HG03039 (cell line): ENCODE results near the gene HIVEP2.

Source experiments
- ATAC-seq: cut with Tn5 transposase; IDR thresholded peaks from one replicate; pipeline ENCODE4 v1.9.1; 2021; ENCODE audit warnings: mild to moderate bottlenecking, moderate library complexity; ENCODE audit not compliant: unreplicated experiment

Gene HIVEP2

GRCh38 chr6:142751452-142751851 is 193.5 kb downstream of the HIVEP2 start:
- ATAC-seq = no peak

- no peak for ATAC-seq
Observed at GRCh38 chr6:142750998-142751397, 194.0 kb downstream of the HIVEP2 start.

- no peak for ATAC-seq
Observed at GRCh38 chr6:142749556-142749955, 195.4 kb downstream of the HIVEP2 start.

DNA sequence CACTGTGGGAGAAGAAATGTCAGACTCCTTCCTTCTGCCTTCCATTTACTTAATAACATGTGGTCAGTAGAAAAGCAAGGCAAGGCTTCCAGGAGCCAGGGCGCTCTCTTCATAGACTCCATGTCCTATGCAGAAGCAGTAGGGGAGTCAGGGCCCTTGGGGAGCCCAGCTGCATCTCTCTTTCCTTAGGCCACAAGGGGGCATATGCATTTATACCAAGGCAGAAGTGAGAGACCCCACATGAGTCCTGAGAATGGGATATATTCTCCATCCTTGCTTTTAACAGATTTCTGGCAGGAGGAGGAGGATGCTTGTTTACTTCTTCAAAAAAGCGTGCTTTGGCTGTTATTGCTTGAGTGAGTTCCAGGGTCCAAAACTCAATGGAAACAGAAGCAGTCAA is 198.5 kb downstream of the HIVEP2 start:
- no peak for ATAC-seq

- ATAC-seq = no peak
Observed at GRCh38 chr6:142744836-142745235, 200.1 kb downstream of the HIVEP2 start.

GRCh38 chr6:142740449-142740848 is 204.5 kb downstream of the HIVEP2 start:
- ATAC-seq = no peak

DNA sequence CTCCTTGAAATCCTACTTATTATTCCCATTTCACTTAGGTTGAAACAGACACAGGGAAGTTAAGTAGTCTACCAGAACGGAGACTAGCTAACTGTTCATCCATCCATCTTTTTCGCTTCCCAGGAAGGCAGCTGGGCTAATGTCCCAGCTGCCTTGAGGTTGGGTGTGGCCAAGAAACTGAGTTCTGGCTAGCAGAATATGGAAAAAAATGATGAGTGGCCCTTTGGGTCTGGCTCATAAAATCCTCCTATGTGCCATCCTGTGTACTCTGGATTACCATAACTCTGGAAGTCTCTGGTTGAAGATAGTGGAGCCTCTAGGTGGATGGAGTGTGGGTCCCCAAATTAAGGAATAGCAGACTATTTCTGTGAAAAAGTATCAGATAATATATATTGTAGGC is 206.2 kb downstream of the HIVEP2 start:
- no peak for ATAC-seq

GRCh38 chr6:142738035-142738396 is 207.0 kb downstream of the HIVEP2 start:
- no peak for ATAC-seq

DNA sequence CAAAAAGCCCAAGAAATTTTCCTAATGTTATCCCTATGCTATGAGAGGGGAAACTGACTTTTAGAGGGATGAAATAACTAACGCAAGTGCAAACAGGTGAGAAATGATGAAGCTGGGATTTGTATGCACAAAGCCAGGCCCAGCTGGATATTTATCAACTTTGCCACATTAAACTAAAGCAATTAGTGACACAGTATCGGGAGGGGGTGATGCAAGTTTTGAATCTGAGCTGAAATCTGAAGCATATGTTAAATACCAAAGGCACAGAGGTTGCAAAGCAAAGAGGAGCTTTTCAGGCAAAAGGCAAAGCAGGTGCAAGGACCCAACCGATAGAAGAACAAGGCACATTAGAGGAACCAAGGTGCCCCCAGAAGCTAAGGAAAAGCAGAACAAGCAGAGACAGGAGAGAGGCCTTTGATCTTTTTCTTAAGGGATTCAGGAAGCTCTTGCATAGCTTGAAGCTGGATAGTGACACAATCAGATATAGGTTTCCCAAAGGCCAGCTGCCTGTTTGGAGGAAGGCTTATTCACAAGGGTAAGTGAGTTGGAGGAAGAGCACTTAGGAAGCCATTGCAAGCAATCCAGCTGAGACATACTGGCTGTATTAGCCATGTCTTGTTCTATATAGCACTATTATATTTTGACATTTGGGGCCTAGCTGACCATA is 207.5 kb downstream of the HIVEP2 start:
- ATAC-seq = no peak

DNA sequence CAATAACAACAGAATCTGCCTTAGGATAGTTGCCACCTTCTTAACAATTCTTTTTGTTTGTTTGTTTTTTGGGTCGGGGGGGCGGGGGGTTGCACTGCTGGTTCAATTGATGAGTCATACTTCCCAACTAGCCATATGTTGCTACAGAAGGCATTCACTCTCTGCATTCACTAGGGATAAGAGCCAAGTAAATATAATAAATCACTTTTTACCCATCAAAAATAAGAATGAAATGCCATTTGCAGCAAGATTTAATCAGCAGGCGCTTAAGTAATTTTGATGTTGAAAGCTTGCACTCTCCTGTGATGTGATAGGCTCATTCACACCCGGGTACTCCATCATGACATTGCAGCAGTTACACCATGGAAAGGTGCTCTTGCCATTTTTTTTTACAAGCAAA is 209.8 kb downstream of the HIVEP2 start:
- no peak for ATAC-seq

DNA sequence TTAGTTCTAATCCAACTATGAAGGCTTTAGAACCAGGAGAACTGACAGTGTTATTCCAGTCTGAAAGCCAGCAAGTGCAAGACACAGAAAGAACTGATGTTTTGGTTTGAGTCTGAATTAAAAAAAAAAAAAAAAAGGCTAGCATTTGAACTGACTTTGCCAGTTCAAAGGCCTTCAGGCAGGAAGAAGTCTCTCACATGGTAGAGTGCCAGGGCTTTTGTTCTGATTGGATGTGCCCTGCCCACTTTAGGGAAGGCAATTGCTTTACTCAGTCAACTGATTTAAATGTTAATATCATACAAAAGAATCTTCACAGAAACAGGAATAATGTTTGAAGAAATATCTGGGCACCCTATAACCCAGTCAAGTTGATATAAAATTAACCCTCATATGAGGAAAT is 212.2 kb downstream of the HIVEP2 start:
- no peak for ATAC-seq

DNA sequence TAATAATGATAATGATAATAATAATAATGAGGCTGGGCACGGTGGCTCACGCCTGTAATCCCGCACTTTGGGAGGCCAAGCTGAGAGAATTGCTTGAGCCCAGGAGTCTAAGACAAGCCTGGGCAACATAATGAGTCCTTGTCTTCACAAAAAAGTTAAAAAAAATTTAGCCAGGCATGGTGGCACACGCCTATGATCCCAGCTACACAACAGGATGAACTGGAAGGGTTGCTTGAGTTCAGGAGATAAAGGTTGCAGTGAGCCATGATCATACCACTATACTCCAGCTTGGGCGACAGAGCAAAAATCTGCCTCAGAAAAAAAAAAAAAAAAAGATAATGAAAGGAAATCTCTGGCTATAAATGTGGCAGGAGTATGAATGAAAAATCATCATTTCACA is 213.4 kb downstream of the HIVEP2 start:
- no peak for ATAC-seq

DNA sequence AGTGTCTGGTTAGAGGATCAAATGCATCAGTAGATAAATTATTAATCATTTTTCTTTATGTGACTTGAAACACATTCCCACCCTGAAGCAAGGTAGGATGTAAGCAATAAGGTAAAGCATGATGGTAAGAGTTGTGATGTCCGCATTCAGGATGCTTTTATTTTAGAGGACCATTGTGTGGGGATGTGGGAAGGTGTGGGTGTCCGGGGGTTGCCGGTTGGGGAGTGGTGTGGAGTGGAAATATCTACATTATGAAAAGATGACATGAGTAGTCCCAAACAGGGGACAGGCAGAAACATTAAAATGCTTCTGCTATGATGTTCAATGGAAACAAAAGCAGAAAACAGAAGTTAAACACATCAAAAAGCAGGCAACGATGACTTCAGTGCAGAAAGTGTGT is 215.4 kb downstream of the HIVEP2 start:
- ATAC-seq = no peak

DNA sequence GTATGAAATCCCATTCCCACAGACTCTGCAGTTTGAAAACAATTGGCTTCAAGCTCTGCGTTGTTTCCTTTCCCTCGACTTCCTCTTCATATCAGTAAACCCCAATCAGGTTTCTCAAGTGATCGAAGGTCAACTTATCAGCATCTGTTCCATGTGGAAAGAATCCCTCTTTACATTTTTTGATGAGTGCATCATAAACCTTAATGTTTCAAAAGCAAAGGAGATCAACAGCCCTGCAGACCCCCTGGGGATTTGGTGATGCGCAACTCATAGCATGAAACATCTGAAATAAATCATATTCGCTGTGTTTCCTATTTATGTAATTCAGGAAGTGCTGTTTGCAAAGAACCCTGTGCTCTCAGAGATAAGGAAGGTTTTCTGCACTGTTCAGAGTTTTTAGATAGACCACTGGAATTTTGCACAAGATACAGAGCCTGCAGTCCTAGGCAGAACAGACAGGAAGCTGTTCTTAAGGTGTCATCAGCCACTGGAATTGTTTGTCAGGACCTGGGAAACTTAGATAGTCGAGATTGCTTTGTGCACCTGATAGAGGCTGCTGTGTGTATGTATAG is 216.0 kb downstream of the HIVEP2 start:
- no peak for ATAC-seq

DNA sequence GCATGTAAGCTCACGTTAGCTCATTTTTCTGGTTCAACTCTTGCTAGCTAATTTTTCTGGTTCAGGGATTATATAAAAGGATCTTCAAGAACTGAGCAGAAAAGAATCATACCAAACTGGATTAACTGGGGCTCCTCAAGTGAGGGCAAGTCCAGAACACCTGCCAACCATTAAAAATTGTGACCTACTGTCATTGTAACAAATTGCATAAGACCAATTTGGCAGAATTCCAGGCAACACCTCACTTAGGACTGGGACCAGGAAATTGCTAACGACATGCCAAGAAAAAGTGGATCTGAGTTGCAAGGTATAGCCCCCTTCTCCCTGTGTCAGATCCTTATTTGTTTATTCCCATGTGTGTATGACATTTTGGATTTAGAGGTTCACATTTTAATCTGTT is 216.6 kb downstream of the HIVEP2 start:
- no peak for ATAC-seq

DNA sequence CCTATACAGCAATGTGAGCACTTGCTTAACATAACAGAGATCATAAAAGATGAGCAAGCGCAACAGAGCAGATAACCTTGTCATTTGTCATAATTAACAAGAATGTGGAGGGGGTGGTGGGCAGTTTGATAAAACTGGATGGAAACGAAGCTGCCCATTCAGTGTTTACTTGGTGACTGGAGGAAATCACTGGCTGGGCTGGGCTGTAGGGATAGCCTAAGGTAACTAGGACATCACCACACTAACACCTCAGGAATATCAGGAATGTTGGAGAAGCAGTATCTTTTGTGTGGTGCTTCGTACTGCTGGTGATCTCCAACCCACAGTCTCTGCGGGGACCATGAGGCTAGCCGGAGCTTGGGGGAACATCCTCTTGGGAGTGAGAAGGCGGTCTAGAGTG is 218.4 kb downstream of the HIVEP2 start:
- no peak for ATAC-seq

- ATAC-seq = no peak
Observed at GRCh38 chr6:142725024-142725770, 219.8 kb downstream of the HIVEP2 start.

GRCh38 chr6:142722841-142723240 is 222.1 kb downstream of the HIVEP2 start:
- ATAC-seq = no peak

DNA sequence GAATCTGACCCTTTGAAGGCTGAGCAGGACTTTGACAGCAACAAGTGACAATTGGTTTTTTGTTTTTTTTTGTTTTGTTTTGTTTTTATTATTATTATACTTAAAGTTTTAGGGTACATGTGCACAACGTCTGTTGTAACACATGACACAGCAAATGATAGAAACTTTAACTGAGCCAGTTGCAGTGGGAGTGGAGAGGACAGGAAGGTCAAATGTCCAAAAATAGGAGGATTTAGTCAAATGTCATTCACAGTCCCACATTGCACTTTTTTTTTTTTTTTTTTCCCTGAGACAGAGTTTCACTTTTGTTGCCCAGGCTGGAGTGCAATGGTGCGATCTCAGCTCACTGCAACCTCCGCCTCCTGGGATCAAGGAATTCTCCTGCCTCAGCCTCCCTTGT is 223.0 kb downstream of the HIVEP2 start:
- ATAC-seq = no peak

DNA sequence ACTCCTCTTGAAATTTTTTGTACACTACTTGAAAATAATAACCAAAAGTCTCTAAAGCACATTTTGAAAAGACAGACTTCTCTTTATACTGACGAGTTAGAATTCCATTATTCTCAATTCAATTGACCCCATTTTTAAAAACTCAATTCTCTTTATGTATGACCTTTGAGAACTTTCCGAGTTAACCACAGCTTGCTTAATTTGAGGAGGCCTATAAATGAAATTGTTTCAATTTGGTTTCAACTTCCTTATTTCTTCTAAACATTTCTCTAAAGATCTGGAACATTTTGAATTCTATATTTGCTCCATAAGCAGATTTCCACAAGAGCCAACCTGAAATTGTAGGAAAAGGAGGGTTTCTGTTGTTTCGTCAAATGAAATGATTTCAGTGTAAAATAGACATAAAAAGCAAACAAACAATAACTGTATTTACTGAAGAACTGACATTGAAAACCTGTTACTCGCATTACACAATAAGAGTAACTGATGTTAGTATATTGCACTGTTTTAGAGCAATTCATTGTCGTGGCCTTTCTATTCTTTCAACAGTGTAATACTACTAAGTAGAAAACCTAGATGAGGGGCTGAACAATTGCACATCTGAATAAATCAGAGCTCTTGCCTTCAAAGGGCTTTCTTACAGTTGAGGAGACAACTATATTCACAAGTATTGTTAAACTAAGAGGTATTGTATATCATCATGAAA is 223.6 kb downstream of the HIVEP2 start:
- ATAC-seq = no peak

DNA sequence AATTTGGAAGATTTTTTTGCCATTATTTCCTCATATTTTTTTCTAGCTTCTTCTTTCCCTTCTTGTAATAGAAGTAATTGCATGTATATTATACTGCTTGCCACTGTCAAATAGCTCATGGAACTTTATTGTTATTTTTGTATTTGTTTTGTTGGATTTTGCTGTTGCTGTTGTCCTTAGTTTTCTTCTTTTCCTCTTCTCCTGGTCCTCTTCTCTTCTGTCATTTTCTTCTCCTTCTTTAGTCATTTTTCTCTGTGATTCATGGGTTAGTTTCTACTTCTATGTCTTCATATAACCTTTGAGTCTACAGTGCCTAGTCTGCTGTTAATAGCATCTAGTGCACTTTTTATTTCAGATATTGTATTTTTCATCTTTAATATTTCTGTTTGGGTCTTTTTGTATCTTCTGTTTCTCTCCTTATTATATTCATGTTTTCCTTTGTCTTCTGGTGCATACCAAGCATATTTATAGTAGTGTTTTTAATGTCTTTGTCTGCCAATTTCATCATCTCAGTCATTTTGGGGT is 226.2 kb downstream of the HIVEP2 start:
- no peak for ATAC-seq

DNA sequence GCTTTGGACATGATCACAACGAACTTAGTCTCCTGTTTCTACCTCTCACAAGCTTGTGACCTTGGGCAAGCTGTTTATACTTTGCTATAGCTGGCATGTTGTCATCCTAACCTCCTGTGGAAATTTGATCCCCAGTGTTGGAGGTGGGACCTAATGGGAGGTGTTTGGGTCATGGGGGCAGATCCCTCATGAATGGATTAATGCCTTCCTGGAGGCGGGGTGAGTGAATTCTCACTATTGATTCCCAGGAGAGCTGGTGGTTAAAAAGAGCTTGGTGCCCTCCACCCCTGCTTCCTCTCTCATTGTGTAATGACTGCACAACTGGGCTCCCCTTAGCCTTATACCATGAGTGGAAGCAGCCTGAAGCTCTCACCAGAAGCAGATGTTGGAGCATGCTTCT is 228.9 kb downstream of the HIVEP2 start:
- ATAC-seq = no peak
